GM23248 (cell line): Measurements from ENCODE around the gene DDAH1. TPM values are rescaled to one million over a fixed set of nuclear protein-coding genes. Genes with fewer than 3 reads are reported as not detected.

Experiments
- DNase-seq: peaks from one replicate; pipeline ENCODE4 v3.0.0-alpha.2; 2015
- H2AFZ ChIP-seq: fragments of 200-600 bp; sonication (generic); 2 replicates; pipeline ENCODE4 v1.6.1; 2016; ENCODE audit warnings: antibody characterized with exemption
- H3F3A ChIP-seq: fragments of 200-600 bp; sonication (generic); 2 replicates; pipeline ENCODE4 v1.6.1; 2016; ENCODE audit warnings: mild to moderate bottlenecking, antibody characterized with exemption, mixed run types; ENCODE audit not compliant: insufficient read depth
- H3K27ac ChIP-seq: fragments of 200-600 bp; sonication (generic); 2 replicates; pipeline ENCODE4 v1.5.1; 2016; ENCODE audit warnings: mild to moderate bottlenecking
- H3K27me3 ChIP-seq: fragments of 200-600 bp; sonication (generic); replicated peaks from 2 replicates; pipeline ENCODE4 v1.6.1; 2016; ENCODE audit warnings: mild to moderate bottlenecking; ENCODE audit not compliant: insufficient read depth
- H3K36me3 ChIP-seq: fragments of 200-600 bp; sonication (generic); 2 replicates; pipeline ENCODE4 v1.6.1; 2016; ENCODE audit warnings: low read depth, mild to moderate bottlenecking
- H3K4me1 ChIP-seq: fragments of 200-600 bp; sonication (generic); 2 replicates; pipeline ENCODE4 v1.6.1; 2016; ENCODE audit warnings: mild to moderate bottlenecking; ENCODE audit not compliant: insufficient read depth
- H3K4me2 ChIP-seq: fragments of 200-600 bp; sonication (generic); one replicate; pipeline ENCODE4 v1.6.1; 2016; ENCODE audit warnings: mild to moderate bottlenecking; ENCODE audit not compliant: unreplicated experiment
- H3K4me3 ChIP-seq: fragments of 200-600 bp; sonication (generic); 2 replicates; pipeline ENCODE4 v1.5.1; 2016; ENCODE audit warnings: mild to moderate bottlenecking
- H3K79me2 ChIP-seq: fragments of 200-600 bp; sonication (generic); 2 replicates; pipeline ENCODE4 v1.6.1; 2016; ENCODE audit warnings: mild to moderate bottlenecking; ENCODE audit not compliant: insufficient read depth
- H3K9ac ChIP-seq: fragments of 200-600 bp; sonication (generic); 2 replicates; pipeline ENCODE4 v1.6.1; 2016; ENCODE audit warnings: mild to moderate bottlenecking
- H3K9me2 ChIP-seq: fragments of 200-600 bp; sonication (generic); 2 replicates; pipeline ENCODE4 v1.6.1; 2016; ENCODE audit warnings: mixed run types, mild to moderate bottlenecking, moderate library complexity; ENCODE audit not compliant: insufficient read depth
- H3K9me3 ChIP-seq: fragments of 200-600 bp; sonication (generic); one replicate; pipeline ENCODE4 v1.6.1; 2017; ENCODE audit warnings: low read depth
- H4K20me1 ChIP-seq: fragments of 200-600 bp; sonication (generic); 2 replicates; pipeline ENCODE4 v1.6.0; 2016; ENCODE audit not compliant: insufficient read depth
- EZH2 ChIP-seq: fragments of 200-600 bp; sonication (generic); IDR thresholded peaks from 2 replicates; pipeline ENCODE4 v1.6.1; 2018; ENCODE audit warnings: antibody characterized with exemption, mild to moderate bottlenecking; ENCODE audit not compliant: insufficient read depth, poor library complexity, severe bottlenecking
- EZH2phosphoT487 ChIP-seq: fragments of 200-600 bp; sonication (generic); IDR thresholded peaks from 2 replicates; pipeline ENCODE4 v1.6.1; 2018; ENCODE audit warnings: antibody characterized with exemption, moderate library complexity, mild to moderate bottlenecking, low read depth; ENCODE audit not compliant: insufficient read depth
- WGBS, 2 experiments: methylation state at CpG; one replicate each; pipeline ENCODE4 v1.1.6; 2015 to 2017; ENCODE audit warnings: low lambda C conversion rate in 2 of 2, low coverage in 1 of 2; ENCODE audit errors: missing lambda C conversion rate in 2 of 2; 5-methylcytosine and 5-hydroxymethylcytosine counted together
- in situ Hi-C: fragments of 300-500 bp; cut with MboI; formaldehyde crosslinking; loops from 2 replicates; pipeline ENCODE4 v1.15.0; 2020
- polyA plus RNA-seq: library from polyadenylated mRNA; unstranded; fragments of >200 nt; fragmentation: Nextera tagmentation; extraction: Ambion mirVana; gene quantifications from 2 replicates; pipeline ENCODE4 v1.2.1, GENCODE V29; 2016
- total RNA-seq: library from RNA; depleted of rRNA; stranded (reverse); fragments of >200 nt; shearing (Covaris generic); gene quantifications from 2 replicates; pipeline ENCODE4 v1.2.3, GENCODE V29; 2014

The DDAH1 gene
- total and polyA plus RNA-seq, 2 experiments from 2014 or later: 168 to 238 TPM

DNA sequence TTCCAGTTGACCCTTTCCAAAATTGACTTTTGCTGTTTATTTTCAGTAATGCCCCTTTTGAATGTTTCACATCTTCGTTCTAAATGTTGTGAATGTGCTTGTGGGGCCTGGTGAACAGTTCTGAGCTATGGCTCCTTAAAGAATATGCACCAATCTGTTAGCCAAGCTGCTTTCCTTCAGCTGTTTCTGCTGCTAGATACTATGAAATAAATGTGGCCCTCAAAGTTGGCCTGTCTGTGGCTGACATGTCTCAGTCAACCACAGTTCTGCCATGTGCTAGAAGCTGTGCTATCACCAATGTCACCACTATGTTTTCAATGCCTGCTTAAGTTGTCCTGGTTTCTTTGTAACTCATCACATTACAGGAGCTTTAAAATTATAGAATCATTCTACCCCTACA lies 101.9 kb downstream of the DDAH1 start:
- H2AFZ ChIP-seq: no peak overlapping the region
- TF ChIP-seq EZH2phosphoT487 (no peak), EZH2 (no peak)
- no peaks in the 10 kb centered on the region for H3K27me3 ChIP-seq
- H3K36me3 ChIP-seq: peaks cover 5% of the 10 kb centered on the region
- H4K20me1 ChIP-seq: no peaks in the 10 kb centered on the region
- H3K4me3 ChIP-seq: no peak overlapping the region
- in situ Hi-C loops: no loop called here
- peaks cover 80% of the 10 kb centered on the region for H3K79me2 ChIP-seq
- DNase-seq: no peak
- H3K9me2 ChIP-seq: no peaks in the 10 kb centered on the region
- H3K4me1 ChIP-seq: peaks cover 99% of the 10 kb centered on the region
- H3F3A ChIP-seq: peaks cover 97% of the 10 kb centered on the region
- H3K4me2 ChIP-seq: peak overlapping the region; percentile 5
- H3K27ac ChIP-seq: peak overlapping the region; percentile 80
- H3K9ac ChIP-seq: no peak overlapping the region
- H3K9me3 ChIP-seq: no peaks in the 10 kb centered on the region
- 47 to 60% methylated on average over 1 of the region's 1 CpG for WGBS, 2 experiments

GRCh38 chr1:85361606-85362296 lies 103.2 kb downstream of the DDAH1 start:
- Histone ChIP-seq H3K4me2 (peak overlapping the region; percentile 55), H3F3A (peaks cover 97% of the 10 kb centered on the region), H3K36me3 (peaks cover 18% of the 10 kb centered on the region), H4K20me1 (no peaks in the 10 kb centered on the region), H3K27me3 (no peaks in the 10 kb centered on the region), H3K79me2 (peaks cover 80% of the 10 kb centered on the region), H3K9ac (no peak overlapping the region; the same call in none of the 2 replicates), H3K9me2 (no peaks in the 10 kb centered on the region), H2AFZ (no peak overlapping the region), H3K9me3 (no peaks in the 10 kb centered on the region), H3K27ac (peak overlapping the region; percentile 80), H3K4me3 (no peak overlapping the region), H3K4me1 (peaks cover 93% of the 10 kb centered on the region)
- in situ Hi-C loops: no loop called here
- no peak for TF ChIP-seq EZH2phosphoT487
- no peak for TF ChIP-seq EZH2
- DNase-seq: no peak

GRCh38 chr1:85360730-85361493 lies 104.0 kb downstream of the DDAH1 start:
- Histone ChIP-seq H3K4me3 (peak overlapping the region; percentile 9; the same call in 1 of the 2 replicates), H4K20me1 (no peaks in the 10 kb centered on the region), H3K4me2 (peak overlapping the region; percentile 55), H3F3A (peaks cover 97% of the 10 kb centered on the region), H3K9me2 (no peaks in the 10 kb centered on the region), H2AFZ (no peak overlapping the region), H3K79me2 (peaks cover 83% of the 10 kb centered on the region), H3K27ac (peak overlapping the region; percentile 80), H3K36me3 (peaks cover 24% of the 10 kb centered on the region), H3K9me3 (no peaks in the 10 kb centered on the region), H3K4me1 (peaks cover 87% of the 10 kb centered on the region), H3K27me3 (no peaks in the 10 kb centered on the region), H3K9ac (peak overlapping the region; percentile 52)
- in situ Hi-C loops: no loop called here
- 1 to 5% methylated on average over 3 of the region's 3 CpGs for WGBS, 2 experiments
- no peak for TF ChIP-seq EZH2
- DNase-seq: peak; percentile 87

DNA sequence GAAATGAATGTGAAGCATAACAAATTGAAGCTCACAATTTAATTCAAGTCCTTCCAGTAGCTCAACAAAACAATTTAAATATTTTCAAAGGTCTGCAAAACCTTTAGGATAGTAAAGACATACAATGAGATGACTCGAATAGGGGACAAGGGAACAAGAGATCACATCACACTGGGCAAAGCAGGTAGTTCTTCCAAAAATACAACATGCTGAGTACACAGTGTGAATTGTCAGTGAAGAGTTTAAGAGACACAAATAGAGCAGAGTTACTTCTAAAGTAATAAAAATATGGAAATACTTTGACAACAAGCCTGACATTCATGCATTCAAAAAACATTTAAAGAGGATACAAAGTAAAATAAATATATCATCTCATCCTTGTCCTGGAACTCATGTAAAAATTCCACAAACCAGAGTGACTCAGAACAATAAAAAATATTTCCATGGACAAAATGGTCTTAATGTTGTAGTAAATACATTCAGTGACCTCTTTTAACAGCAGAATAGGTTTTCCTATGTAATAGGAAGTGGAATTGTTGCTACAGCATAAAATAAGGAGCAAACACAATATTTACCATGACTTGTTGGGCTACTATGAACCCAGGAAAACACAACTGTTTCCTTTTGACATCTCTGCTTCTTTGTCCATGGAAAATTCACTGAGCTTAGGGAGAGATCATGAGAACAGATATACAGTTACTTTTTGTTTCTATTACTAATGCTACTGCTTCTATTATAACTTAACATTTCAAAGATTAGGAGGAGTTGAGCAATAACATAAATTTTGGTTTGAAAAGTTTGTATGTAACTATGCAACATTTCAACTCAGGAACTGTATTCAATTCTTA lies 104.9 kb downstream of the DDAH1 start:
- TF ChIP-seq EZH2 (no peak), EZH2phosphoT487 (no peak)
- no peaks in the 10 kb centered on the region for H3K27me3 ChIP-seq
- in situ Hi-C loops: no loop called here
- peak overlapping the region; percentile 9; the same call in 1 of the 2 replicates for H3K4me3 ChIP-seq
- peak overlapping the region; percentile 52 for H3K9ac ChIP-seq
- WGBS, 2 experiments: 0 to 3% methylated on average over 1 of the region's 1 CpG
- peaks cover 87% of the 10 kb centered on the region for H3K4me1 ChIP-seq
- DNase-seq: peak; percentile 48
- no peaks in the 10 kb centered on the region for H4K20me1 ChIP-seq
- peaks cover 32% of the 10 kb centered on the region for H3K36me3 ChIP-seq
- H3K27ac ChIP-seq: peak overlapping the region; percentile 80
- no peaks in the 10 kb centered on the region for H3K9me2 ChIP-seq
- H3F3A ChIP-seq: peaks cover 97% of the 10 kb centered on the region
- H3K79me2 ChIP-seq: peaks cover 83% of the 10 kb centered on the region
- no peaks in the 10 kb centered on the region for H3K9me3 ChIP-seq
- no peak overlapping the region for H2AFZ ChIP-seq
- peak overlapping the region; percentile 55 for H3K4me2 ChIP-seq
